C1 segment of cervical spinal cord (tissue), 14 donors: ENCODE results near the gene MAP3K19.
A peak's percentile ranks its signal among the peaks of the same experiment; 100 is the strongest.
"Not testable (repeated sequence)": the region's sequence is repeated elsewhere in the genome, so short reads cannot be mapped to it uniquely, and the experiment has no call there.

ENCODE experiments used
- DNase-seq, 14 donors: peaks; one replicate each; lab custom pipeline; 2025; lab: John Stamatoyannopoulos, UW

Gene MAP3K19

GRCh38 chr2:135052042-135052876 lies 5.0 kb upstream of the MAP3K19 start, which contains the start of gene RAB3GAP1:
Gene RAB3GAP1, plus strand, starts transcription at chr2:135052292. Its CDS starts 16 bp downstream, at chr2:135052308.
- peak in 13 of 14 donors; percentile 17 to 85 (median 74) for DNase-seq

- no peak for DNase-seq
These were observed 3.4 kb upstream of the MAP3K19 start for GRCh38 chr2:135050684-135051083.

- no peak for DNase-seq
These were observed 2.9 kb upstream of the MAP3K19 start for GRCh38 chr2:135050132-135050531.

GRCh38 chr2:135048122-135048521 lies 875 bp upstream of the MAP3K19 start:
- DNase-seq: no peak

GRCh38 chr2:135043345-135043744 lies 3.9 kb downstream of the MAP3K19 start:
- DNase-seq: no peak

- no peak for DNase-seq
These were observed 9.4 kb downstream of the MAP3K19 start for GRCh38 chr2:135037831-135038230.

- not testable (repeated sequence) for DNase-seq
These were observed 14.0 kb downstream of the MAP3K19 start for GRCh38 chr2:135033216-135033615.

GRCh38 chr2:135030826-135031225 lies 16.4 kb downstream of the MAP3K19 start:
- DNase-seq: no peak

- no peak for DNase-seq
These were observed 17.6 kb downstream of the MAP3K19 start for GRCh38 chr2:135029481-135030134.

- DNase-seq: no peak
These were observed 23.3 kb downstream of the MAP3K19 start for GRCh38 chr2:135023886-135024485.

GRCh38 chr2:135022952-135023880 lies 24.0 kb downstream of the MAP3K19 start:
- DNase-seq: no peak

GRCh38 chr2:135021618-135022017 lies 25.6 kb downstream of the MAP3K19 start:
- DNase-seq: no peak

GRCh38 chr2:135011633-135012032 lies 35.6 kb downstream of the MAP3K19 start:
- DNase-seq: no peak

- no peak for DNase-seq
These were observed 36.9 kb downstream of the MAP3K19 start for GRCh38 chr2:135010200-135010942.

- DNase-seq: no peak
These were observed 37.9 kb downstream of the MAP3K19 start for GRCh38 chr2:135009339-135009738.

- DNase-seq: no peak
These were observed 41.5 kb downstream of the MAP3K19 start for GRCh38 chr2:135005753-135006152.

- peak in 11 of 14 donors; percentile 12 to 65 (median 31) for DNase-seq
These were observed 43.1 kb downstream of the MAP3K19 start for GRCh38 chr2:135004005-135004746.

- DNase-seq: no peak
These were observed 44.4 kb downstream of the MAP3K19 start for GRCh38 chr2:135002836-135003235.

GRCh38 chr2:134999521-134999920 lies 47.7 kb downstream of the MAP3K19 start:
- no peak for DNase-seq
